Choroid plexus epithelial cell (primary cell): ENCODE results near the gene IRF2BP1.

ENCODE experiments used
- DNase-seq: peaks from one replicate; pipeline ENCODE4 v3.0.0-alpha.2; 2010; ENCODE audit warnings: low read depth
- H3K4me3 ChIP-seq: 2 replicates; pipeline ENCODE4 v1.5.1; 2011; ENCODE audit warnings: low read depth, mild to moderate bottlenecking, control low read depth, low read length, moderate library complexity
- CTCF ChIP-seq: conservative IDR thresholded peaks from 2 replicates; pipeline ENCODE4 v1.5.1; 2011; ENCODE audit warnings: low read depth, mild to moderate bottlenecking, control low read depth, inconsistent platforms, low read length, moderate library complexity

The IRF2BP1 gene

GRCh38 chr19:45879971-45880370 lies 6.0 kb downstream of the IRF2BP1 start:
- no peak for TF ChIP-seq CTCF
- no peak overlapping the region for H3K4me3 ChIP-seq
- no peak for DNase-seq

GRCh38 chr19:45879055-45879454 lies 6.9 kb downstream of the IRF2BP1 start:
- no peak overlapping the region for H3K4me3 ChIP-seq
- DNase-seq = no peak

GRCh38 chr19:45878043-45878794 lies 7.7 kb downstream of the IRF2BP1 start:
- no peak for DNase-seq
- no peak overlapping the region for H3K4me3 ChIP-seq
- TF ChIP-seq CTCF = no peak

More at GRCh38 chr19:45879055-45879454, 6.9 kb downstream of the IRF2BP1 start:
- TF ChIP-seq CTCF = no peak

GRCh38 chr19:45876411-45877197 lies 9.3 kb downstream of the IRF2BP1 start:
- DNase-seq = no peak
- no peak for TF ChIP-seq CTCF
- peak overlapping the region; percentile 40 for H3K4me3 ChIP-seq

GRCh38 chr19:45876161-45876410 lies 9.9 kb downstream of the IRF2BP1 start:
- no peak for DNase-seq
- no peak overlapping the region for H3K4me3 ChIP-seq
- no peak for TF ChIP-seq CTCF

GRCh38 chr19:45874620-45874966 lies 11.3 kb downstream of the IRF2BP1 start:
- no peak for DNase-seq
- H3K4me3 ChIP-seq = no peak overlapping the region
- no peak for TF ChIP-seq CTCF
